GM19328 (cell line): ENCODE measurements around the gene ZXDB.
"Not testable (repeated sequence)": the region's sequence is repeated elsewhere in the genome, so short reads cannot be mapped to it uniquely, and the experiment has no call there.

ENCODE experiments used
- ATAC-seq: cut with Tn5 transposase; IDR thresholded peaks from one replicate; pipeline ENCODE4 v1.9.1; 2021; ENCODE audit warnings: mild to moderate bottlenecking, moderate library complexity; ENCODE audit not compliant: unreplicated experiment

The ZXDB gene

GRCh38 chrX:57591284-57592159 lies at the start of gene ZXDB:
Gene ZXDB, plus strand, starts transcription at chrX:57592011. Its CDS starts 38 bp downstream, at chrX:57592049.
- peak; percentile 37 for ATAC-seq

GRCh38 chrX:57565198-57565597 lies 26.6 kb upstream of the ZXDB start:
- no peak for ATAC-seq

GRCh38 chrX:57573754-57574153 lies 18.1 kb upstream of the ZXDB start:
- no peak for ATAC-seq

GRCh38 chrX:57582948-57583347 lies 8.9 kb upstream of the ZXDB start:
- not testable (repeated sequence) for ATAC-seq

GRCh38 chrX:57583477-57583876 lies 8.3 kb upstream of the ZXDB start:
- no peak for ATAC-seq

- ATAC-seq: no peak
Observed at GRCh38 chrX:57586360-57586759, 5.5 kb upstream of the ZXDB start.

- ATAC-seq: no peak
Observed at GRCh38 chrX:57587062-57587461, 4.7 kb upstream of the ZXDB start.

GRCh38 chrX:57587607-57588006 lies 4.2 kb upstream of the ZXDB start:
- ATAC-seq: no peak

- peak; percentile 81 for ATAC-seq
Observed at GRCh38 chrX:57592160-57592893, 516 bp downstream of the ZXDB start.

GRCh38 chrX:57592894-57593215 lies 1.0 kb downstream of the ZXDB start:
- ATAC-seq: peak; percentile 53

- ATAC-seq: no peak
Observed at GRCh38 chrX:57595381-57595811, 3.6 kb downstream of the ZXDB start.

- ATAC-seq: no peak
Observed at GRCh38 chrX:57596109-57596508, 4.3 kb downstream of the ZXDB start.

- ATAC-seq: no peak
Observed at GRCh38 chrX:57596516-57596915, 4.7 kb downstream of the ZXDB start.

GRCh38 chrX:57607295-57608187 lies 15.7 kb downstream of the ZXDB start:
- no peak for ATAC-seq

GRCh38 chrX:57613351-57613750 lies 21.5 kb downstream of the ZXDB start:
- ATAC-seq: not testable (repeated sequence)

GRCh38 chrX:57629438-57629837 lies 37.6 kb downstream of the ZXDB start:
- not testable (repeated sequence) for ATAC-seq

GRCh38 chrX:57640674-57641016 lies 48.8 kb downstream of the ZXDB start:
- no peak for ATAC-seq

GRCh38 chrX:57641338-57641737 lies 49.5 kb downstream of the ZXDB start:
- ATAC-seq: no peak

GRCh38 chrX:57643698-57644097 lies 51.9 kb downstream of the ZXDB start:
- ATAC-seq: no peak

- no peak for ATAC-seq
Observed at GRCh38 chrX:57647020-57647419, 55.2 kb downstream of the ZXDB start.
